Measurements from ENCODE around the gene SLC17A9.

Gene SLC17A9

GRCh38 chr20:63011798-63012197, 59.3 kb downstream of the SLC17A9 start:
- H3K9me3 ChIP-seq (replicated peaks in 1 of 11) = peaks cover 18 to 28% (median 20%) of the 10 kb centered on the region in 11 experiments
- peaks cover 56 to 97% (median 62%) of the 10 kb centered on the region in 11 experiments for H3K27me3 ChIP-seq
- H3K27ac ChIP-seq = no peak overlapping the region
- no peak overlapping the region for H3K9ac ChIP-seq
- H4K20me1 ChIP-seq = peaks cover 0 to 34% (median 20%) of the 10 kb centered on the region in 11 experiments; a peak in 17 of 22 replicates
- H3K4me1 ChIP-seq = peaks cover 23 to 81% (median 71%) of the 10 kb centered on the region in 10 experiments
- peak overlapping the region in 1 of 10 experiments; percentile 33; a peak in 2 of 20 replicates for H3K4me3 ChIP-seq
- TF ChIP-seq Cebpa-rat (IDR thresholded peaks at IDR 0.05) = no peak
- peak overlapping the region in 8 of 11 experiments; percentile 94 to 100 (median 98); a peak in 16 of 22 replicates for H3K4me2 ChIP-seq
- H3K36me3 ChIP-seq = peaks cover 0 to 2% (median 0%) of the 10 kb centered on the region in 11 experiments; a peak in 1 of 22 replicates

DNA sequence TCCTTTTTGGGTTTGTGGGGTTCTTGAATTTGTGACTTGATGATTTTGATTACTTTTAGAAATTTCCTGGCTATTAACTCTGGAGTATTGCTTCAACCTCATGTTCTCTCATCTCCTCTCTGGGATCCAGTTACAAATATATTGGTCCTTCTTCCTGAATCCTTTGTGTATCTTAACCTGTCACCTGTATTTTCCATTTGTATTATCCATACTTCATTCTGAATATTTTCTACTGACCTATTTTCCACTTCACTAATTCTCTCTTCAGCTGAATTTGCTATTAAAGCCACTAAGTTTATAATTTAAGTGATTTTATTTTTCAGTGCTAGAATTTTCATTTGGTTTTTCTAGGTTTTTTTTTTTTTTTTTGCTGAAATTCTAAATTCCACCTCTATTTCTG, 60.7 kb downstream of the SLC17A9 start:
- Histone ChIP-seq H3K27ac (no peak overlapping the region), H4K20me1 (peaks cover 0 to 21% (median 13%) of the 10 kb centered on the region in 11 experiments; a peak in 17 of 22 replicates), H3K36me3 (peaks cover 0 to 2% (median 0%) of the 10 kb centered on the region in 11 experiments; a peak in 1 of 22 replicates), H3K9me3 (replicated peaks in 1 of 11) (peaks cover 18 to 30% (median 20%) of the 10 kb centered on the region in 11 experiments), H3K27me3 (peaks cover 43 to 82% (median 48%) of the 10 kb centered on the region in 11 experiments), H3K4me1 (peaks cover 17 to 82% (median 70%) of the 10 kb centered on the region in 10 experiments), H3K4me2 (no peak overlapping the region; a peak in 1 of 22 replicates), H3K9ac (no peak overlapping the region), H3K4me3 (no peak overlapping the region; a peak in 1 of 20 replicates)
- no peak for TF ChIP-seq Cebpa-rat (IDR thresholded peaks at IDR 0.05)

GRCh38 chr20:63014287-63014686, 61.8 kb downstream of the SLC17A9 start:
- Histone ChIP-seq H3K36me3 (peaks cover 0 to 2% (median 0%) of the 10 kb centered on the region in 11 experiments; a peak in 1 of 22 replicates), H4K20me1 (peaks cover 0 to 12% (median 6%) of the 10 kb centered on the region in 11 experiments; a peak in 9 of 22 replicates), H3K4me1 (peaks cover 15 to 80% (median 66%) of the 10 kb centered on the region in 10 experiments), H3K4me2 (no peak overlapping the region), H3K9me3 (replicated peaks in 1 of 11) (peaks cover 18 to 31% (median 20%) of the 10 kb centered on the region in 11 experiments), H3K27ac (no peak overlapping the region), H3K4me3 (no peak overlapping the region), H3K9ac (no peak overlapping the region), H3K27me3 (peaks cover 35 to 72% (median 41%) of the 10 kb centered on the region in 11 experiments)
- TF ChIP-seq Cebpa-rat (IDR thresholded peaks at IDR 0.05) = no peak

DNA sequence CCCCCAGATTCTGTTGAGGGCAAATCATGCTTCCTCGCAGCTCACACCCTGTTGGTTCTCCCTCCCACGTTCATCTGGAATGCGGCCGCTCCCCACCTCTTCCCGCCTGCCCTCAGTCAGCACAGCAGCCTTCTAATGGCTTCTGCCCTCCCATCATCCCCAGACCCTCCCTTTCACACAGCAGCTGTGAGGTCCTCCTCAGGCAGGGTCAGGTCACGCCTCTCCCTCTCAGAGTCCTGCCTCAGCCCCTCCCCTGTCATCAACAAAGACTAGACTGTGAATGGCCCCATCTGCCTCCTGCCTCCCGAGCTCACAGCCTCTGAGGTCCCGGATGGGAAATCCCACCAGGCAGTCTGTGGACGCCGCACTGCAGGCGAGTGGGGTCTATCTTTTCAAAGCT, 62.2 kb downstream of the SLC17A9 start:
- Histone ChIP-seq H3K27me3 (peaks cover 35 to 67% (median 41%) of the 10 kb centered on the region in 11 experiments), H3K36me3 (peaks cover 0 to 2% (median 0%) of the 10 kb centered on the region in 11 experiments; a peak in 1 of 22 replicates), H3K9me3 (replicated peaks in 1 of 11) (peaks cover 18 to 31% (median 20%) of the 10 kb centered on the region in 11 experiments), H3K27ac (no peak overlapping the region), H4K20me1 (peaks cover 0 to 8% (median 3%) of the 10 kb centered on the region in 11 experiments; a peak in 9 of 22 replicates), H3K9ac (no peak overlapping the region), H3K4me1 (peaks cover 10 to 79% (median 62%) of the 10 kb centered on the region in 10 experiments), H3K4me3 (no peak overlapping the region), H3K4me2 (peak overlapping the region in 7 of 11 experiments; percentile 19 to 56 (median 42); a peak in 12 of 22 replicates)
- no peak for TF ChIP-seq Cebpa-rat (IDR thresholded peaks at IDR 0.05)

- H3K9ac ChIP-seq = peak overlapping the region in 1 of 11 experiments; percentile 29; a peak in 1 of 22 replicates
- peaks cover 21 to 34% (median 24%) of the 10 kb centered on the region in 11 experiments for H3K9me3 ChIP-seq (replicated peaks in 1 of 11)
- peaks cover 5 to 74% (median 57%) of the 10 kb centered on the region in 10 experiments for H3K4me1 ChIP-seq
- H3K4me2 ChIP-seq = peak overlapping the region in 7 of 11 experiments; percentile 19 to 56 (median 42); a peak in 13 of 22 replicates
- no peak overlapping the region for H3K27ac ChIP-seq
- peaks cover 0 to 5% (median 0%) of the 10 kb centered on the region in 11 experiments; a peak in 1 of 22 replicates for H4K20me1 ChIP-seq
- no peak overlapping the region for H3K4me3 ChIP-seq
- TF ChIP-seq Cebpa-rat (IDR thresholded peaks at IDR 0.05) = no peak
- H3K27me3 ChIP-seq = peaks cover 35 to 62% (median 40%) of the 10 kb centered on the region in 11 experiments
- peaks cover 0 to 2% (median 0%) of the 10 kb centered on the region in 11 experiments; a peak in 1 of 22 replicates for H3K36me3 ChIP-seq
Measured at GRCh38 chr20:63015147-63015661, 62.7 kb downstream of the SLC17A9 start.

GRCh38 chr20:63015662-63016361, 63.3 kb downstream of the SLC17A9 start:
- no peak overlapping the region for H3K27ac ChIP-seq
- TF ChIP-seq Cebpa-rat (IDR thresholded peaks at IDR 0.05) = no peak

GRCh38 chr20:63016514-63017075, 64.1 kb downstream of the SLC17A9 start:
- Histone ChIP-seq H3K27ac (no peak overlapping the region), H3K9ac (no peak overlapping the region), H3K4me3 (no peak overlapping the region), H3K9me3 (replicated peaks in 1 of 11) (peaks cover 29 to 47% (median 34%) of the 10 kb centered on the region in 11 experiments), H4K20me1 (peaks cover 0 to 5% (median 0%) of the 10 kb centered on the region in 11 experiments; a peak in 1 of 22 replicates), H3K27me3 (peaks cover 31 to 49% (median 39%) of the 10 kb centered on the region in 11 experiments), H3K4me1 (peaks cover 0 to 60% (median 43%) of the 10 kb centered on the region in 10 experiments; a peak in 16 of 20 replicates), H3K36me3 (peaks cover 0 to 4% (median 0%) of the 10 kb centered on the region in 11 experiments; a peak in 1 of 22 replicates), H3K4me2 (peak overlapping the region in 5 of 11 experiments; percentile 29 to 79 (median 56); a peak in 7 of 22 replicates)
- no peak for TF ChIP-seq Cebpa-rat (IDR thresholded peaks at IDR 0.05)

More at GRCh38 chr20:63015662-63016361, 63.3 kb downstream of the SLC17A9 start:
- Histone ChIP-seq H3K4me1 (peaks cover 0 to 68% (median 51%) of the 10 kb centered on the region in 10 experiments; a peak in 16 of 20 replicates), H3K9ac (no peak overlapping the region; a peak in 1 of 22 replicates), H3K9me3 (replicated peaks in 1 of 11) (peaks cover 27 to 40% (median 30%) of the 10 kb centered on the region in 11 experiments), H4K20me1 (peaks cover 0 to 5% (median 0%) of the 10 kb centered on the region in 11 experiments; a peak in 1 of 22 replicates), H3K4me2 (peak overlapping the region in 6 of 11 experiments; percentile 19 to 56 (median 46); a peak in 12 of 22 replicates), H3K27me3 (peaks cover 35 to 56% (median 39%) of the 10 kb centered on the region in 11 experiments), H3K36me3 (peaks cover 0 to 4% (median 0%) of the 10 kb centered on the region in 11 experiments; a peak in 1 of 22 replicates), H3K4me3 (no peak overlapping the region)
